Neural progenitor cell (in vitro differentiated cells): ENCODE data around the gene LARP1.

Experiments used
- EZH2 ChIP-seq: fragments of 200-600 bp; sonication (generic); IDR thresholded peaks from 2 replicates; pipeline ENCODE4 v1.6.1; 2017; ENCODE audit warnings: antibody characterized with exemption, mild to moderate bottlenecking, moderate library complexity
- EZH2phosphoT487 ChIP-seq: fragments of 200-600 bp; sonication (generic); IDR thresholded peaks from 2 replicates; pipeline ENCODE4 v1.6.1; 2017; ENCODE audit warnings: antibody characterized with exemption
- TF ChIP-seq, protein P1 (sequence below): fragments of 200-600 bp; sonication (generic); IDR thresholded peaks from 2 replicates; pipeline ENCODE4 v1.5.1; 2017; ENCODE audit warnings: antibody characterized with exemption, mild to moderate bottlenecking

DNA sequence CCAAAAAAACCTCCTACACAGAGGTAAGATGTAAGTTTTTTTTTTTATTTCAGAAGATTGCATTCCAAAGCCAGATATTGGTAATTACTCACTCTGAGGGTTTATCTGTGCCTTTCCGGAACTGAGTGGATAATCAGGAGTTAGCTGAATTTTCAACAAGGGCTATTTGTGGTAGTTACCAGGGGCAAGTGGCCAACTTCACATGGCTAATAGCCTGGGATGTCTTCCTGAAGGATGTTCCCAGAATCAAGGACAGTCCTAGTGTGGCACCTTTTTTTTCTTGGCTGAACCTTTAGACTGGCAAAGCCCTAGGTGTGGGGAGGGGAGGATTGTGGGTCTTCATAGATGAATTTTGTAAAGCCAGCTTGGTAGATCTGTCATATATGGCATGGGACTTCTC, 7.1 kb downstream of the LARP1 start:
- TF ChIP-seq, protein P1, sequence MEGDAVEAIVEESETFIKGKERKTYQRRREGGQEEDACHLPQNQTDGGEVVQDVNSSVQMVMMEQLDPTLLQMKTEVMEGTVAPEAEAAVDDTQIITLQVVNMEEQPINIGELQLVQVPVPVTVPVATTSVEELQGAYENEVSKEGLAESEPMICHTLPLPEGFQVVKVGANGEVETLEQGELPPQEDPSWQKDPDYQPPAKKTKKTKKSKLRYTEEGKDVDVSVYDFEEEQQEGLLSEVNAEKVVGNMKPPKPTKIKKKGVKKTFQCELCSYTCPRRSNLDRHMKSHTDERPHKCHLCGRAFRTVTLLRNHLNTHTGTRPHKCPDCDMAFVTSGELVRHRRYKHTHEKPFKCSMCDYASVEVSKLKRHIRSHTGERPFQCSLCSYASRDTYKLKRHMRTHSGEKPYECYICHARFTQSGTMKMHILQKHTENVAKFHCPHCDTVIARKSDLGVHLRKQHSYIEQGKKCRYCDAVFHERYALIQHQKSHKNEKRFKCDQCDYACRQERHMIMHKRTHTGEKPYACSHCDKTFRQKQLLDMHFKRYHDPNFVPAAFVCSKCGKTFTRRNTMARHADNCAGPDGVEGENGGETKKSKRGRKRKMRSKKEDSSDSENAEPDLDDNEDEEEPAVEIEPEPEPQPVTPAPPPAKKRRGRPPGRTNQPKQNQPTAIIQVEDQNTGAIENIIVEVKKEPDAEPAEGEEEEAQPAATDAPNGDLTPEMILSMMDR, result no peak
- TF ChIP-seq EZH2phosphoT487 (no peak), EZH2 (no peak)
